ENCODE data around the gene IRGQ.

- TF ChIP-seq EZH2 (IDR thresholded peaks at IDR 0.05; ENCODE audit: borderline replicate concordance, low read depth, low read length, poor library complexity, severe bottlenecking) (no peak), CTCF (conservative IDR thresholded peaks at IDR 0.05; ENCODE audit: low read depth, low read length) (no peak)
Measured at GRCh38 chr19:43562226-43562697, 33.7 kb downstream of the IRGQ start.
